B cell (primary cell): ENCODE data around the gene CHSY3.

Source experiments
- EZH2 ChIP-seq: IDR thresholded peaks from 2 replicates; pipeline ENCODE4 v1.6.1; 2012; ENCODE audit warnings: borderline replicate concordance, low read depth, mild to moderate bottlenecking, moderate library complexity, low read length; ENCODE audit not compliant: insufficient read depth, poor library complexity, severe bottlenecking
- TF ChIP-seq, protein P1 (sequence below): fragments of 200-600 bp; IDR thresholded peaks from one replicate; pipeline ENCODE4 v1.8.0; 2022; ENCODE audit warnings: antibody characterized with exemption, mild to moderate bottlenecking

DNA sequence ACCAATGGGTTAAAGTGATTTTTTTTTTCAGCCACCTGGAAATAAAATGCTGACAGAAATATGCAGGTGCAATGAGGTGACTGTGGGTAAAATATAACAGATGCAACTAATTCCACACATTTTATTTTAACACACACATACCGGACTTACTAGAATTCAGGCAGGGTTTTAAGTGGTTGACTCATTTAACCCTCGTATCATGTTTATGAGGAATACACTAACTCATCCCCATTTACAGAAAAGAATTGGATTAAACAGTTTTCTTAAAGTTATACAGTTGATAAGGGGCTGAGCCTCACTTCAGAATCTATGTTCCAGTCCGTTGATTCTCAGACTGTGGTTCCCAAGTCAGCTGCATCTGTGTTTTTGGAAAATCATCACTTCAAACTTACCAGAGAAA lies 207.5 kb downstream of the CHSY3 start:
- no peak for TF ChIP-seq EZH2
- TF ChIP-seq, protein P1, sequence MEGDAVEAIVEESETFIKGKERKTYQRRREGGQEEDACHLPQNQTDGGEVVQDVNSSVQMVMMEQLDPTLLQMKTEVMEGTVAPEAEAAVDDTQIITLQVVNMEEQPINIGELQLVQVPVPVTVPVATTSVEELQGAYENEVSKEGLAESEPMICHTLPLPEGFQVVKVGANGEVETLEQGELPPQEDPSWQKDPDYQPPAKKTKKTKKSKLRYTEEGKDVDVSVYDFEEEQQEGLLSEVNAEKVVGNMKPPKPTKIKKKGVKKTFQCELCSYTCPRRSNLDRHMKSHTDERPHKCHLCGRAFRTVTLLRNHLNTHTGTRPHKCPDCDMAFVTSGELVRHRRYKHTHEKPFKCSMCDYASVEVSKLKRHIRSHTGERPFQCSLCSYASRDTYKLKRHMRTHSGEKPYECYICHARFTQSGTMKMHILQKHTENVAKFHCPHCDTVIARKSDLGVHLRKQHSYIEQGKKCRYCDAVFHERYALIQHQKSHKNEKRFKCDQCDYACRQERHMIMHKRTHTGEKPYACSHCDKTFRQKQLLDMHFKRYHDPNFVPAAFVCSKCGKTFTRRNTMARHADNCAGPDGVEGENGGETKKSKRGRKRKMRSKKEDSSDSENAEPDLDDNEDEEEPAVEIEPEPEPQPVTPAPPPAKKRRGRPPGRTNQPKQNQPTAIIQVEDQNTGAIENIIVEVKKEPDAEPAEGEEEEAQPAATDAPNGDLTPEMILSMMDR = no peak
